GM18951 (cell line): Measurements from ENCODE around the gene CCDC85A.

Experiments
- POLR2A ChIP-seq: IDR thresholded peaks from 4 replicates; pipeline ENCODE4 v1.6.1; 2011; ENCODE audit warnings: mild to moderate bottlenecking; ENCODE audit not compliant: insufficient read length, insufficient read depth; ENCODE audit errors: extremely low read depth
- in situ Hi-C: fragments of 300-500 bp; cut with MboI; formaldehyde crosslinking; loops from one replicate; pipeline ENCODE4 v1.12.0; 2022; ENCODE audit warnings: low sequenced_read_pairs, mixed read lengths, inconsistent platforms; ENCODE audit not compliant: unreplicated experiment

CCDC85A gene

GRCh38 chr2:56348392-56349210, 164.8 kb downstream of the CCDC85A start:
- TF ChIP-seq POLR2A, result no peak
- in situ Hi-C loops, result no loop called here

- no peak for TF ChIP-seq POLR2A
- in situ Hi-C loops, result no loop called here
These were observed 174.0 kb downstream of the CCDC85A start for GRCh38 chr2:56357655-56358295.

- no peak for TF ChIP-seq POLR2A
- in situ Hi-C loops, result no loop called here
These were observed 178.1 kb downstream of the CCDC85A start for GRCh38 chr2:56361844-56362243.

GRCh38 chr2:56364902-56365301, 181.1 kb downstream of the CCDC85A start:
- in situ Hi-C loops, result no loop called here

GRCh38 chr2:56369316-56369715, 185.5 kb downstream of the CCDC85A start:
- in situ Hi-C loops, result no loop called here
- no peak for TF ChIP-seq POLR2A

More at GRCh38 chr2:56364902-56365301, 181.1 kb downstream of the CCDC85A start:
- no peak for TF ChIP-seq POLR2A

- in situ Hi-C loops, result no loop called here
These were observed 188.4 kb downstream of the CCDC85A start for GRCh38 chr2:56372071-56372656.

GRCh38 chr2:56375251-56375650, 191.5 kb downstream of the CCDC85A start:
- no peak for TF ChIP-seq POLR2A
- in situ Hi-C loops, result no loop called here

More at GRCh38 chr2:56372071-56372656, 188.4 kb downstream of the CCDC85A start:
- TF ChIP-seq POLR2A, result no peak

- in situ Hi-C loops, result no loop called here
- TF ChIP-seq POLR2A, result no peak
These were observed 193.2 kb downstream of the CCDC85A start for GRCh38 chr2:56376699-56377665.

GRCh38 chr2:56379066-56379465, 195.3 kb downstream of the CCDC85A start:
- TF ChIP-seq POLR2A, result no peak
- in situ Hi-C loops, result no loop called here

- in situ Hi-C loops, result no loop called here
- TF ChIP-seq POLR2A, result no peak
These were observed 197.1 kb downstream of the CCDC85A start for GRCh38 chr2:56380861-56381260.

GRCh38 chr2:56382466-56382865, 198.7 kb downstream of the CCDC85A start:
- in situ Hi-C loops, result no loop called here

GRCh38 chr2:56386657-56387056, 202.9 kb downstream of the CCDC85A start:
- in situ Hi-C loops, result no loop called here
- no peak for TF ChIP-seq POLR2A

More at GRCh38 chr2:56382466-56382865, 198.7 kb downstream of the CCDC85A start:
- TF ChIP-seq POLR2A, result no peak
